ENCODE data around the gene WDR90.
A peak's percentile ranks its signal among the peaks of the same experiment; 100 is the strongest.

The WDR90 gene

DNA sequence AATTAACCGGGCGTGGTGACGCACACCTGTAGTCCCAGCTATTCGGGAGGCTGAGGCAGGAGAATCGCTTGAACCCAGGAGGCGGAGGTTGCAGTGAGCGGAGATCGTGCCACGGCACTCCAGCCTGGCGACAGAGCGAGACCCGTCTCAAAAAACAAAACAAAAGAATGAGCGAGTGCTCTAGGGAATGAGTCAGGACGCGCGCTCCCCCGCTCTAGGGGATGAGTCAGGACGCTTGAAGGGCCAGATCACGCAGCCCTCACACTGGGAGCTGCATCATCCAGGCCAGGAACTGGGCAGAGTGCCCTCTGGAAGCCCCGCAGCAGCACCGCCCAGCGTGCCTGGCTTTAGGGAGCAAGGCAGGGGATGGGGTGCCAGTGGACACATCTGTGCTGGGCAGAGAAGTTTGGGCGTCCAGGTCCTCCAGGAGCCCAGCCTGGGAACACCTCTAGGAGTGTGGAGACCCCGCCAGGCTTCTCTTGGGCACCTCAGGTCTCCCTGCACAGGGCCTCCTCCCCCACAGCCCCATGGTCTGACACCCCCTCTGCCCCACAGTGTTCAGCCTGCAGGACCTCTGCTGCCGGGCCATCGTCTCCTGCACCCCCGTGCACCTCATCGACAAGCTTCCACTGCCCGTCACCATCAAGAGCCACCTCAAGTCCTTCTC lies 22.2 kb upstream of the WDR90 start:
- DNase-seq, result no peak

DNA sequence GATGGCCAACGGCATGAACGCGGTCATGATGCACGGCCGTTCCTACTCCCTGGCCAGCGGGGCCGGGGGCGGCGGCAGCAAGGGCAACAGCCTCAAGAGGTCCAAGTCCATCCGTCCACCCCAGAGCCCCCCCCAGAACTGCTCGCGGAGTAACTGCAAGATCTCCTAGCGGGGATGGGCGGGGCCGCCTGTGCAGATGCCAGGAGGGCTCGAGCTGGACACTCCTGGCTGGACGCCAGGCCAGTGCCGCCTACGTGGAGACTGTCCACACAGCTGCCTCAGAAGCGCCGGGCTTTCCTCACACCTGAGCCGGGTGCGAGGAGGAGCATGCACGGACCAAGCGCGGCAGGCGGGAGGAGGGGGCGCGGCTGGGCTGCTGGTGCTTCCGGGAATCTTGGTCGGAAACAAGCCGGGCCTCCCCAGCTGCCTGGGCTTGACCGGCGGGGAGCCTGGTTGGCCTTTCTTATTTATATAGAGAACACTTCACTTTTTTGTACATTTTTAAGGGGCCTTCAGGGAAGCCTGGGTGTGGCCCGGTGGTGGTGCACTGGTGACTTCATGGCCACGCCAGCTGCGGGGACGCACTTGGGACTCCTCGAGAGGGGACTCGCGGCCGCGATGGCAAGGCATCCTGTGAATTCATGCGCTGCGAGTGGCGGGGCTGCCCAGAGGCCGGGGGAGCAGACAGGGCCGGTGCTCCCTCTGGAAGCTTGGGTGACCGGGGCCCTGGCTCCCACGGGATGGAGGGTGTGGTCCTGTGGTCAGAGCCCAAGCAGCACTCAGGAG lies 21.5 kb upstream of the WDR90 start:
- DNase-seq, result no peak

DNA sequence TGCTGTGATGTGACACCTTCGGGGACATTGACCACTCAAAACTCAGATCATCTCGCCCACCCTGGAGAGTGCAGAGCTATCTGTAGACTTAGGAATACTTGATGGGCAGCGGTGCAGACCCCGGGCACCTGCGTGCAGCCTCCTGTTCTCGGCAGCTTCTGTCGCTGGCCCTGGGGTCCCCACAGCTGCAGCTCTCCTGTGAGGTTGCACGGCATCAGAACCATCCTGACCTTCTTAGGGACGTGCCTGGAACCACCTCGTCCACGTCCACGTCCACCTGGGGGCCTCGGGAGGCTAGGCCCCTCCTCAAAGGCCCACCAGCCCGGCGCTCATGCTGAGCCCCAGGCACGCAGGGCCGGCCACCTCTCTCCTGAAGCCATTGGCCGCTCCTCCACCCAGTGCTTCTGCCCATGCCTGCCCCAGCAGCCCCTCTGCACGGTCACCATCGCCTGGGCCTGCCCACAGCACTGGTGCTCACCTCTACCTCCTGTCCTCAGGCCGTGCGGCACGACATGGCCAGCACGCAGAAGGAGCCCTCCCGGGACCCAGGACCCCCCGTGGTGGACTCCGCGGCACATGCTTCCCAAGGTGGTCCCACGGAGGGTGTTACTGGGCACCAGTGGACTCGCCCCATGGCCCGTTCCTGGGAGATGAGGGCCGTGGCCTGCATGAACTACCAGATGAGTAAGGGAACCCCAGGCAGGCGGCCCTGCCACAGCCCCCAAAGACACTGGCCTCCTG lies 20.7 kb upstream of the WDR90 start:
- no peak for DNase-seq

DNA sequence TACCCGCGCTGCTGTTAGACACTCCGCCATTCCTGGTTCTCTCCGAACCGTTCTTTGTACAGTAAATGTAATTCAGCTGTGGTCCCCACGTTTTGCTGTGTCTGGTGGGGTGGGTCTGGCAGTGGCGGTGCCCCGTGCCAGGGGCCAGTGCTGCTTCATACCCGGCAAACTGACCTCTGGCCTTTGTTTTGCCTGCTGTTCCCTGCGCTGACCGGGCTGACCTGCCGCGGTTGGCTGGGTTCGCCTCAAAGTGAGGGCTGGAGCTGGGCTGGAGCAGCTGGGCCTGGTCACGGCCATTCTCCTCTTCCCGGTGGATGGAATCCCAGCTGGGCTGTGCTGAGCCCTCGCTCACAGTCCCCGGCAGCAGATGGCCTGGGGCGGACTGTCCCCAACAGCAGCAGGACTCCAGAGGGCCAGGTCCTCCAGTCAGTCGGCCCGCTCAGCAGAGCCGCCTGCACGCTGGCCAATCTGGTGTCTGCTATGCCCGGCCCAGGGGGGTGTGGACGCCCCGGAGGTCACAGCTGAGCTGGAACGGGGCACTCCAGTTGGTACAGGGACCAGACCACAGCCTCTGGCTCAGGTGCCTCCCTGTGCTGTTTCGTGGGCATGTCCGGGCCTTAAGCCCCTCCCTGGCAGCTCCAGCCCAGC lies 19.9 kb upstream of the WDR90 start:
- DNase-seq, result no peak

DNA sequence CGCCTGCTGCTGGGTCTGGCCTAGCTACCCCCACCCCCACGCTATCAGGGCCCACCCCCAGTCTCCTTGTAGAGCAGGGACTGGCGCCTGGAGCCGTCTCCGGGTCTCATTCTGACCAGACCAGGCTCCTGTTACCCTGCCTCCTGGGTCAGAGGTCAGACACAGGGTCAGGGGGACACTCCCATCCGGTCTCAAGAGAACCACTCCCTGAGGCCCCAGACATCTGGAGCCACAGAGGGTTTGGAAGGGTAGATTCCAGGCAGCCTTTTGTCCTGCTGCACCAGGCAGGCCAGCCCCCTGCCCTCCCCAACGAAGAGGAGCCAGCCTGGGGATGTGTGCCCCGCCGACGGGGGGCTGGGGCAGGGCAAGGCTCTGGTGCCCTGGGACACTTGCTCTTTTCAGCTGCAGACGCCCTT lies 19.3 kb upstream of the WDR90 start:
- DNase-seq, result no peak

DNA sequence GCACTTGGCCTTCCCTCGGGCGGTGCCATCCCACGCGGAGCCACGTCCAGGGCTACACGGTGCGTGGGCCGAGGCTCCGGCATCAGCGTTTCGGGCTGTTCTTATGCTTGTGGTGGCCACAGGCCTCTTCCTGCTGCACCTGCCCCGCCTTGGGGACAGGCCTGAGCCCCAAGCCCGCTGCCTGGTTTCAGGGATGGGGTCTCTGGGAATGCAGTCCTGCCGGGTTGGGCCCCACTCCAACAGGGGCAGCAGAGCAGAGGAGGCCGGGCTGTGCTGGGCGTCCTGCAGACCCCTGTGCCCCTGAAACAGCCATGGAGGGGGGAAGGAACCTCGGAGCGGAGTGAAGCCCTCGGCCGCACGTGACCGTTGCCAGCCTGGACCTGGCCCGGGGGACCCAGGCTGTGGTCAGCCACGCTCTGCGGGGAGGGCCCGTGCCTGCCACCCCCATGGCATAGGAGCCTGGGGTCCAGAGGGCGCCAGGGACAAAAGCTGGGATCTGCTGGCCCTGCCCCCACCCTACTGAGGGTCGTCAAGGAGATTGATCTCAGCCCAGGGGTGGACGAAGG lies 18.8 kb upstream of the WDR90 start:
- no peak for DNase-seq

DNA sequence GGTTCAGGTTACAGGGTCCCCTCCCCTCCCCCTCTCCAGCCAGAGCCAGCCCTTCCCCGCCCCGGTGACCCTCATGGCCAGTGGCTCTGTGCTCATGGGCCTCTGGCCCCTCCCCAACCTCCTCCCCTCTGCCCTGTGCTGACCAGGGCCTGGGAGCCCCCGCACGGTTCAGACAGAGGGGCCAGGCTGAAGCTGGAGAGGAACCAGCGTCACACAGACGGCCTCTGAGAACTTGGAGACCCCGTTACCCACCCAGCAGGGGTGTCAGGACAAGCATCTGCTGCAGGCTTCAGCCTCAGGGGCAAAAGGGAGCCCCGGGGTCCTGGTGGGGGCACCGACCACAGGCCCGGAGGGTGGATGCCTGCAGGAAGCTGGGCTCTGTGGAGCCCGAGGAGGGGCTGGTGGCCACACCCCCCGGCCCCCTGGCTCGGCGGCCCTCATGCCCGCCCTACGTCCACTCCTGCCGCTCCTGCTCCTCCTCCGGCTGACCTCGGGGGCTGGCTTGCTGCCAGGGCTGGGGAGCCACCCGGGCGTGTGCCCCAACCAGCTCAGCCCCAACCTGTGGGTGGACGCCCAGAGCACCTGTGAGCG lies 18.3 kb upstream of the WDR90 start, which contains the start of gene WFIKKN1:
Gene WFIKKN1 (plus strand): TSS at position 171 of the 591 bp plus-strand sequence. CDS start 269 bp downstream, at position 440.
- no peak for DNase-seq

DNA sequence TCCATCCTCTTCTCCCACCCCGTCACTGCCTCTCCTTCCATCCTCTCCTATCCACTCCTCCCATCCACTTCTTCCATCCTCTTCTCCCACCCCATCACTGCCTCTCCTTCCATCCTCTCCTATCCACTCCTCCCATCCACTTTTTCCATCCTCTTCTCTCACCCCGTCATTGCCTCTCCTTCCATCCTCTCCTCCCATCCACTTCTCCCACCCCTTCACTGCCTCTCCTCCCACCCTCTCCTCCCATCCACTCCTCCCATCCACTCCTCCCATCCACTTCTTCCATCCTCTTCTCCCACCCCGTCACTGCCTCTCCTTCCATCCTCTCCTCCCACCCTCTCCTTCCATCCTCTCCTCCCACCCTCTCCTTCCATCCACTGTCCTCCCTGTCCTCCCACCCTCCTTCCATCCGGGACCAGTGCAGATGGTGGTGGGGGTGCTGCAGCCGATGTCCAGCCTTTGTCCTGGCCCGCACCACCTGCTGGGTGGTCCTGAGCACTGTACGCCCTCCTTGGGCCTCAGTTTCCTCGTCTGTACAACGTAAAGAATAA lies 17.3 kb upstream of the WDR90 start:
- DNase-seq, result no peak

DNA sequence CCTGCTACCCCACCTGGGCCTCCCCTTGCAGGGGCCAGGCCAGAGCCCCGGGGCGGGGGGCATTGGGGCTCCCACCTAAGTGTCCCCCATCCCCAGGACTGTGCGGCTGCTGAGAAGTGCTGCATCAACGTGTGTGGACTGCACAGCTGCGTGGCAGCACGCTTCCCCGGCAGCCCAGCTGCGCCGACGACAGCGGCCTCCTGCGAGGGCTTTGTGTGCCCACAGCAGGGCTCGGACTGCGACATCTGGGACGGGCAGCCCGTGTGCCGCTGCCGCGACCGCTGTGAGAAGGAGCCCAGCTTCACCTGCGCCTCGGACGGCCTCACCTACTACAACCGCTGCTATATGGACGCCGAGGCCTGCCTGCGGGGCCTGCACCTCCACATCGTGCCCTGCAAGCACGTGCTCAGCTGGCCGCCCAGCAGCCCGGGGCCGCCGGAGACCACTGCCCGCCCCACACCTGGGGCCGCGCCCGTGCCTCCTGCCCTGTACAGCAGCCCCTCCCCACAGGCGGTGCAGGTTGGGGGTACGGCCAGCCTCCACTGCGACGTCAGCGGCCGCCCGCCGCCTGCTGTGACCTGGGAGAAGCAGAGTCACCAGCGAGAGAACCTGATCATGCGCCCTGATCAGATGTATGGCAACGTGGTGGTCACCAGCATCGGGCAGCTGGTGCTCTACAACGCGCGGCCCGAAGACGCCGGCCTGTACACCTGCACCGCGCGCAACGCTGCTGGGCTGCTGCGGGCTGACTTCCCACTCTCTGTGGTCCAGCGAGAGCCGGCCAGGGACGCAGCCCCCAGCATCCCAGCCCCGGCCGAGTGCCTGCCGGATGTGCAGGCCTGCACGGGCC lies 16.5 kb upstream of the WDR90 start:
- DNase-seq, result no peak

DNA sequence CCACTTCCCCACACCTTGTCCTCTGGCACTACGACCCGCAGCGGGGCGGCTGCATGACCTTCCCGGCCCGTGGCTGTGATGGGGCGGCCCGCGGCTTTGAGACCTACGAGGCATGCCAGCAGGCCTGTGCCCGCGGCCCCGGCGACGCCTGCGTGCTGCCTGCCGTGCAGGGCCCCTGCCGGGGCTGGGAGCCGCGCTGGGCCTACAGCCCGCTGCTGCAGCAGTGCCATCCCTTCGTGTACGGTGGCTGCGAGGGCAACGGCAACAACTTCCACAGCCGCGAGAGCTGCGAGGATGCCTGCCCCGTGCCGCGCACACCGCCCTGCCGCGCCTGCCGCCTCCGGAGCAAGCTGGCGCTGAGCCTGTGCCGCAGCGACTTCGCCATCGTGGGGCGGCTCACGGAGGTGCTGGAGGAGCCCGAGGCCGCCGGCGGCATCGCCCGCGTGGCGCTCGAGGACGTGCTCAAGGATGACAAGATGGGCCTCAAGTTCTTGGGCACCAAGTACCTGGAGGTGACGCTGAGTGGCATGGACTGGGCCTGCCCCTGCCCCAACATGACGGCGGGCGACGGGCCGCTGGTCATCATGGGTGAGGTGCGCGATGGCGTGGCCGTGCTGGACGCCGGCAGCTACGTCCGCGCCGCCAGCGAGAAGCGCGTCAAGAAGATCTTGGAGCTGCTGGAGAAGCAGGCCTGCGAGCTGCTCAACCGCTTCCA lies 15.7 kb upstream of the WDR90 start:
- DNase-seq, result no peak

DNA sequence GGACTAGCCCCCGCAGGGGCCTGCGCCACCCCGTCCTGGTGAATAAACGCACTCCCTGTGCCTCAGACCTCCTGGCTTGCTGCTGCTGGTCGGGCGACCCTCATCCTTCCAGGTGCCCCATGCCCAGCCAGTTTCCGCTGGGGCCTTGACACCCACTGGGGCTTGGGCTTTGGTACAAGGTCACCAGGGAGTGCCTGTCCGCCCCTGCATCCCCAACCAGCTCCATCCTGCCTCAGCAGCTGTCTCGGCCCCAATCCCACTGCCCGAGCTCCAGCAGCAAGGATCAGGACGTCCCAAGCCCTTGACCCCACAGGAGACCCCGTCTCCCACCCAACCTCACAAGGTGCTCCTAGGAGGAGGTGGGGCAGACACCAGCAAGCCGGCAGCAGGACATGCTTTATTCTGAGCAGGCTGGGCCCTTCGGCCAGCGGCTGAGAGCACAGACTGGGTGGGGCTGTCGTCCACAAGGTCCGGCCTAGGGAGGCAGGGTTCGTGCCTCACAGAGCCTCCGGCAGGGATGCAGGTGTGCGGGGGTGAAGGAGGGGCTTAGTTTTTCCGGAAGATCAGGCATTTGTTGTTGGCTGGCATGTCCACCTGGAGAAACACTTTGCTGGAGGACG lies 15.0 kb upstream of the WDR90 start:
- no peak for DNase-seq

DNA sequence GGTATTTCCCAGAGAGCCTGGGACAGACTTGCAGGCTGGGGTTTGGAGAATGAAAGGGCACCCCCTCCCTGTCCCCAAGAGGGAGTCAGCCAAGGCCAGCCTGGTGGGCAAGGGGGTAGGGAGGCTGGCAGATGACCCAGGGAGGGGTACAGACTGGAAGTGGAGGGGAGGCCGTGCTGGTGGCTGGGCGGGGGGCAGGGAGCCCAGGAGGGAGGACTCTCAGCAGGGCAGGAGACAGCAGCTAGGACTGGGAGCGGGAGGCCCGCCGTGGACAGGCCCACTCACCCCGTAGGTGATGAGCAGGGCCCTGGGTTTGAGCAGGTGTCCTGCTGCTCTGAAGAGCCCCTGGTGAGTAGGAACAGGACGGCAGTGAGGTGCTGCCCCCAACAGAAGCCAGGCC lies 14.2 kb upstream of the WDR90 start:
- DNase-seq, result no peak

DNA sequence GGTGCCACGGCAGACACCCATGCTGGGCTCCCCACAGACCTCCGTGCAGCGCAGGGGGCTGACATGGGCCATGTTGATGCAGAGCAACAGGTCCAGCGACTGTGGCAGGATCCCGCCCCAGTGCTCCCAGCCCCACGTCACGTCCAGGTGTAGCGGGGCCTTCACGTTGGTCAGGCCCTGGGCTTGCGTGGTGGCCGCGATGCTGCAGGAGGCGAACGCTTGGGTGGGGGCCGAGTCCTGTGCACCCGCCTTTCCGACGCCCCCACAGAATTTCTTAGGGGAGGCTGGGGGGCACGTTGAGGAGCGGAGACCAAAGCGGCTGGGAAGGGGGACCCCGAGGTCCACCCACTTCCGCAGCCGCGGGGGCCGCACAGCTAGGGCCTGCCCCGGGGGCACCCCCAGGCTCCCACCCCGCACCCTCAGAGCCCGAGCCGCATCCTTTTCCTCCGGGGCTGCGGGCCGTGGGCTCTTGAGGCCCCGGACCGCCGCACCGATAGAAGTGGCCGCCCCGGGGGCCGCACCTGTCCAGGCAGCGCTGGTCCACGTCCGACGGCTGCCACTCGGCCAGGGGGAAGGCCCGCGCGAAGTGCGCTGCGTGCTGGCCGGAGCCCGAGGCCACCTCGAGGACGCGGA lies 13.5 kb upstream of the WDR90 start:
- DNase-seq, result no peak

DNA sequence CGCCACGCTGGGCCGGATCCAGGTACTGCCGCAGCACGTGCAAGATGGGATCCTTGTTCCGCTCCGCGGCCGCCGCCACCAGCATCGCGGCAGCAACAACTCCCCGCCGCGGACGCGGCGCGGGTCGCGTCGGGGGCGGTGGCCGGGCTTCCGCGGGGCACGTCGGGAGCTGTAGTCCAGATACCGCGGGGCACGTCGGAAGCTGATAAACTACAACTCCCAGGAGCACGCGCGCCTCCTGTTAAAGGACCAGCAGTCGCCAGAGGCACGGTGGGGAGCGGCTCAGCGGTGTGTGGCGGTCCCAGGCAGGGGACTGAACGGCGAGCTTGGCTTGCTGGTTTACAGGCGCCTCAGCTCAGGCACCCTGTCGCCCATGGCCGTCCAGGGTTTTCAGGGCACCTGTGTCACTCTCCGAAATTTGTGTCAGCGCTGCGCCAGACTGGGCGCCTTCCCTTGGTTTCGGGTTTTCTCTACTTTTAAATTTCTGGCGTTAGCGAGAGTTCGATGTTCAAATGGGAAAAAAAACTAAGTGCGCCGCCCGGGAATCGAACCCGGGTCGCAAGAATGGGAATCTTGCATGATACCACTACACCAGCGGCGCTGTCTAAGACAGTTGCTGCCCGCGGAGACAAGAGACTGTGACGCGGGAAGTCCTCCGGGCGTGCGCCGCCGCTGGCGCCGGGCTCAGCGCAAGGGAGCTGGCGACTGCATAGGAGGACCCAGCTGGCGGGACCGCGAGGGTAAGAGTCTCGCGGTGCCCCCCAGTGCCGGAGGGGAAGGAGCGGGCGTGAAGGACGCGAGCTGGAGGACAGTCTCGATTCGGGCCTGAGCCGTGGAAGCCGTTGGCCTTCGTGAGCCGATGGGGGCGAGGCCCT lies 12.7 kb upstream of the WDR90 start, which contains the start of gene METTL26:
Gene METTL26 (minus strand): TSS at position 100 of the 875 bp plus-strand sequence. CDS start 15 bp downstream, at position 85.
- peak; percentile 80 for DNase-seq

DNA sequence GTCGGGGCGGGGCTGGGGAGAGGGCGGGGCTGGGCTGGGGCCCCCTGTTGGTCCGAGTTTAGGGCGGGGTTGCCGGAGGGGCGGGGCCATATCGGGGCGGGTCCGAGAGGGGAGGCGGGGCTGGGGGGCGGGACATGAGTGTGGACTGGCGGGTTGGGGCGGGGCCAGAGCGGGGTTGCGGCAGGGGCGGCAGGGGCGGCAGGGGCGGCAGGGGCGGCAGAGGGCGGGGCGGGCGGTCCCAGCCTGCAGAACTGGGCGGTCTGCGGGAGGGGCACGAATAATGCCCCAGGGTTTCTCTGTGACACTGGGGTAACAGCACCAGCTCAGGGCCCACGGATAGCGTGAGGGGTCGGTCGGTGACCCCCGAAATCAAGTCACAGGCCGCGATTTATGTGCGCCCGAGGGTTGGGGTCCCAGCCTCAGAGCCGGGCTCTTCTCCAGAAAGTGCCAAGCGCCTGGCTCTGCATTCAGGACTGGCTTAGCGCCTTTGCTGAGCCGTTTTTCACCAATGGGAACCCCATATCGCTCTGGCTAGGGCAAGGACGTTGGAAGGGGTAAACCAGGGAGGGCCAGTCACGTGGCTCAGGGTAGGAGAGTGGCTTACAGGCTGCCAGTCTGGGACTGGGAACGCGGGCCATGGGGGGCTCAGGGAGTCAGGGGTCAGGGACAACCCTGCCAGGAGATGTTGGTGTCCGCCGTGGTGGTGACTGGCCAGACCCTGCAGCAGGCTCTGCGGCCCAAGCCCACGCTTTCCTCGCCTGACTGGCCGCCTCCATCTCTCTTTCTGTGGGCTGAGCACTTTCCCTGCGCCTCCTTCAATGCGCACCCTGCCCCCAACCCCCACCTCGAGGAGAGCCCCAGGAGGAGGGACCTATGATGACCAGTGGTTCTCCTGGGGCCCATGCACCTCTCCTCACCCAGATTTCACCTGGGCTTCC lies 11.8 kb upstream of the WDR90 start:
- DNase-seq, result peak; percentile 76

DNA sequence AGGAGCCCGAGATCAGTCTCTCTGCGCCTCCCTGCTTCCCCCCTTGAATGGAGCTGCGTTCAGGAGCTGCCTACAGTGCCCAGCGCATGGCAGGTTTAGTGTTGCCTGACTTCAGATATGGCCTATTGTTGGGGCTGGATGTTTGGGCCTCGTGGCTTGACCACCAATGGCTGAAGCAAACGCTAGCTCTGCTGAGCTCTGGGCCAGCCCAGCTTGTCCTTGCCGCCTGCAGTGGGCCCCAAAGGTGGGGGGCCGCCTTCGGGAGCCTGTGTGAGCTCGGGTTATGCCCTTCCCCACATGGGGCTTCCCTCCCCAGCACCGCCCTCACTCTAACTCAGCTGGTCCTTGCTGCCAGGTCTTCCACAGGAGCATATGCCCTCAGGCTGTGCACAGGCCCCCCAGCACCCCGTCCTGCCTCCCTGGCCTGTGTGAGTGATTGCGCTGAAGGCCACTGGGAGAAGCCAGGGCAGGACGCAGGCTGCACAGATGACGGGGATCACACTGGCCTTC lies 11.1 kb upstream of the WDR90 start:
- no peak for DNase-seq

DNA sequence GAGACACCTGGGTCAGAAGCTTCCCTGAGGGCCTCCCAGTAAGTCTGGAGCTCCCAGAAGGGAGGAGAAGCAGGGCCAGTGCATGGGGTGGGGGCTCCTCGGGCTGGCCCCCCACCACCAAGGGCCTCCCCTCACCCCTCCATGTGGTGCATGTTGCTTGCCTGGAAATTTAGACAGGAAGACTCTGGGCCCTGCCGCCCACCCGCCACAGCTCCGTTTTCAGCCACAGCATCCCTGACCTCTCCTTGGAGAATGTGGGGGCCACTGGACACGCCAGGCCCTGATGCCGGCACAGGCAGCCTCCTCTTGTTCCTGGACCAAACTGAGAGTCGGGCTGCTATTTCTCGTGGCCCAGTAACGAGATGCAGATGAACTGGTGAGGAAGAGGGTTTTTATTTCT lies 10.3 kb upstream of the WDR90 start:
- DNase-seq, result no peak
